Brain microvascular endothelial cell (primary cell): ENCODE results near the gene NUDT6.

Source experiments
- DNase-seq: peaks from one replicate; pipeline ENCODE4 v3.0.0-alpha.2; 2020
- H3K27ac ChIP-seq: fragments of 250-450 bp; sonication (Bioruptor Pico); 2 replicates; pipeline ENCODE4 v1.5.1; 2020; ENCODE audit warnings: mild to moderate bottlenecking, moderate library complexity
- H3K27me3 ChIP-seq: fragments of 250-450 bp; sonication (Bioruptor Pico); replicated peaks from 2 replicates; pipeline ENCODE4 v1.5.1; 2020; ENCODE audit warnings: mild to moderate bottlenecking
- H3K36me3 ChIP-seq: fragments of 250-450 bp; sonication (Bioruptor Pico); replicated peaks from 2 replicates; pipeline ENCODE4 v1.5.1; 2020; ENCODE audit warnings: mild to moderate bottlenecking
- H3K4me3 ChIP-seq: 2 replicates; pipeline ENCODE4 v1.5.1; 2011; ENCODE audit warnings: low read depth, mild to moderate bottlenecking, control low read depth, low read length, moderate library complexity
- CTCF ChIP-seq: IDR thresholded peaks from 2 replicates; pipeline ENCODE4 v1.5.1; 2011; ENCODE audit warnings: low read depth, mild to moderate bottlenecking, moderate library complexity, low read length, control low read depth, inconsistent platforms; ENCODE audit errors: missing control alignments
- in situ Hi-C: cut with HindIII; loops from 2 replicates; pipeline ENCODE4 v1.10.0; 2017; ENCODE audit warnings: low sequenced_read_pairs, low pct_ligation_motif_present

NUDT6 gene

GRCh38 chr4:122922877-122923511, 597 bp upstream of the NUDT6 start:
- Histone ChIP-seq H3K36me3 (no peaks in the 10 kb centered on the region), H3K4me3 (peak overlapping the region; percentile 85), H3K27ac (peak overlapping the region; percentile 51), H3K27me3 (no peaks in the 10 kb centered on the region)
- peak; percentile 88 for DNase-seq
- peak; percentile 8 for TF ChIP-seq CTCF
- in situ Hi-C loops = loop anchor here (25.0 kb wide), 2 partner anchors 161 to 336 kb away; no protein-coding TSS in a partner anchor

GRCh38 chr4:122921300-122921699, 1.1 kb downstream of the NUDT6 start:
- TF ChIP-seq CTCF = no peak
- no peaks in the 10 kb centered on the region for H3K36me3 ChIP-seq
- no peaks in the 10 kb centered on the region for H3K27me3 ChIP-seq
- H3K4me3 ChIP-seq = peak overlapping the region; percentile 85
- DNase-seq = no peak
- peak overlapping the region; percentile 51 for H3K27ac ChIP-seq
- in situ Hi-C loops = loop anchor here (25.0 kb wide), 2 partner anchors 159 to 334 kb away; no protein-coding TSS in a partner anchor

- DNase-seq = no peak
- Histone ChIP-seq H3K27ac (no peak overlapping the region), H3K4me3 (no peak overlapping the region), H3K27me3 (no peaks in the 10 kb centered on the region), H3K36me3 (no peaks in the 10 kb centered on the region)
- TF ChIP-seq CTCF = no peak
- in situ Hi-C loops = loop anchor here (25.0 kb wide), 2 partner anchors 158 to 333 kb away; no protein-coding TSS in a partner anchor
Measured at GRCh38 chr4:122920473-122920872, 1.9 kb downstream of the NUDT6 start.

- no peak overlapping the region for H3K27ac ChIP-seq
- no peak overlapping the region for H3K4me3 ChIP-seq
- no peaks in the 10 kb centered on the region for H3K27me3 ChIP-seq
- no peak for TF ChIP-seq CTCF
- no peak for DNase-seq
- in situ Hi-C loops = loop anchor here (25.0 kb wide), 2 partner anchors 155 to 330 kb away; no protein-coding TSS in a partner anchor
- H3K36me3 ChIP-seq = no peaks in the 10 kb centered on the region
Measured at GRCh38 chr4:122917731-122918130, 4.7 kb downstream of the NUDT6 start.

GRCh38 chr4:122914938-122915337, 7.5 kb downstream of the NUDT6 start:
- Histone ChIP-seq H3K4me3 (no peak overlapping the region), H3K36me3 (no peaks in the 10 kb centered on the region), H3K27ac (peak overlapping the region; percentile 46), H3K27me3 (no peaks in the 10 kb centered on the region)
- TF ChIP-seq CTCF = no peak
- in situ Hi-C loops = loop anchor here (25.0 kb wide), 2 partner anchors 153 to 328 kb away; no protein-coding TSS in a partner anchor
- peak; percentile 66 for DNase-seq
